HG02678 (cell line): ENCODE results near the gene TMEM203.

Source experiments
- ATAC-seq: cut with Tn5 transposase; IDR thresholded peaks from one replicate; pipeline ENCODE4 v1.9.1; 2021; ENCODE audit warnings: mild to moderate bottlenecking, moderate library complexity; ENCODE audit not compliant: unreplicated experiment

Gene TMEM203

GRCh38 chr9:137182836-137183235 is 22.6 kb downstream of the TMEM203 start:
- ATAC-seq, result no peak

GRCh38 chr9:137181680-137182079 is 23.8 kb downstream of the TMEM203 start:
- no peak for ATAC-seq

- ATAC-seq, result no peak
Observed at GRCh38 chr9:137180491-137180890, 25.0 kb downstream of the TMEM203 start.

- no peak for ATAC-seq
Observed at GRCh38 chr9:137179761-137180160, 25.7 kb downstream of the TMEM203 start.

- ATAC-seq, result no peak
Observed at GRCh38 chr9:137178939-137179630, 26.4 kb downstream of the TMEM203 start.

GRCh38 chr9:137178201-137178938 is 27.1 kb downstream of the TMEM203 start:
- no peak for ATAC-seq

GRCh38 chr9:137176302-137177182 is 28.9 kb downstream of the TMEM203 start:
- ATAC-seq, result no peak

GRCh38 chr9:137175345-137175961 is 30.0 kb downstream of the TMEM203 start:
- no peak for ATAC-seq

- no peak for ATAC-seq
Observed at GRCh38 chr9:137174722-137175293, 30.6 kb downstream of the TMEM203 start.

- ATAC-seq, result no peak
Observed at GRCh38 chr9:137173796-137174664, 31.4 kb downstream of the TMEM203 start.

GRCh38 chr9:137172901-137173795 is 32.3 kb downstream of the TMEM203 start:
- no peak for ATAC-seq

- no peak for ATAC-seq
Observed at GRCh38 chr9:137171149-137171900, 34.1 kb downstream of the TMEM203 start.

- no peak for ATAC-seq
Observed at GRCh38 chr9:137170486-137171148, 34.8 kb downstream of the TMEM203 start.

GRCh38 chr9:137169896-137170358 is 35.5 kb downstream of the TMEM203 start, which contains the start of gene LRRC26:
TSS of gene LRRC26 (minus strand) at chr9:137170051. CDS start at chr9:137169943, 108 bp downstream.
- no peak for ATAC-seq

GRCh38 chr9:137168904-137169856 is 36.3 kb downstream of the TMEM203 start:
- peak; percentile 53 for ATAC-seq

- ATAC-seq, result no peak
Observed at GRCh38 chr9:137168573-137168903, 36.9 kb downstream of the TMEM203 start.
